Right lobe of liver (tissue), 6 donors: ENCODE results near the gene ACAP3. TPM values are rescaled to one million over a fixed set of nuclear protein-coding genes. Genes with fewer than 3 reads are reported as not detected.

Source experiments
- ATAC-seq, 4 donors: fragments of 200-7000 bp; cut with Tn5 transposase; one replicate each; pipeline ENCODE4 v1.9.1; 2020; ENCODE audit warnings: mild to moderate bottlenecking in 4 of 4, moderate library complexity in 4 of 4
- DNase-seq, 3 donors: peaks; one replicate each; pipeline ENCODE4 v3.0.0-alpha.2; 2020
- H3K27ac ChIP-seq, 3 donors: fragments of 200-600 bp; one replicate each; pipeline ENCODE4 v1.8.0; 2022
- H3K27me3 ChIP-seq, 2 donors: fragments of 200-600 bp; one replicate each; pipeline ENCODE4 v1.8.0; 2022
- H3K36me3 ChIP-seq, 4 donors: fragments of 200-600 bp; sonication (generic) in 1 of 4; one replicate each; pipeline versions ENCODE4 v1.5.1 to v1.8.0; 2017 to 2022; ENCODE audit warnings: control low read depth in 1 of 4
- H3K4me1 ChIP-seq, 4 donors: fragments of 200-600 bp; sonication (generic) in 1 of 4; one replicate each; pipeline versions ENCODE4 v1.5.1 to v1.8.0; 2017 to 2022; ENCODE audit warnings: control low read depth in 1 of 4
- H3K4me3 ChIP-seq, 3 donors: fragments of 200-600 bp; one replicate each; pipeline ENCODE4 v1.8.0; 2022
- H3K9me3 ChIP-seq, 4 donors: fragments of 200-600 bp; sonication (generic) in 1 of 4; one replicate each; pipeline versions ENCODE4 v1.5.1 to v1.8.0; 2017 to 2022; ENCODE audit warnings: control low read depth in 1 of 4
- CTCF ChIP-seq, 4 donors: fragments of 200-600 bp in 3 of 4; fragments of 450-650 bp in 1 of 4; IDR thresholded peaks; one replicate each; pipeline versions ENCODE4 v1.5.1 to v1.8.0; 2016 to 2022; ENCODE audit warnings: antibody characterized with exemption in 4 of 4, mild to moderate bottlenecking in 2 of 4
- POLR2A ChIP-seq: fragments of 450-650 bp; IDR thresholded peaks from one replicate; pipeline ENCODE4 v1.6.1; 2017; ENCODE audit warnings: antibody characterized with exemption, mild to moderate bottlenecking
- WGBS: methylation state at CpG from one replicate; pipeline ENCODE4 v1.1.6; 2018; ENCODE audit warnings: low coverage, low lambda C conversion rate; ENCODE audit not compliant: insufficient coverage; ENCODE audit errors: missing lambda C conversion rate; 5-methylcytosine and 5-hydroxymethylcytosine counted together
- intact Hi-C, 2 donors: fragments of 100-400 bp; cut with DNase I; formaldehyde crosslinking; loops; one replicate each; pipeline versions ENCODE4 v1.11.2 to v1.14.1; 2022
- total RNA-seq, 6 experiments: library from RNA; depleted of rRNA in 2 of 6; stranded (reverse); fragments of >200 nt in 2 of 6; fragmentation: NEBNext Ultra II Directional in 3 of 6; extraction: Animal tissue kit (Norgen Biotek cat#: 25700) in 3 of 6; gene quantifications; one replicate each; pipeline versions ENCODE4 v1.1.0 to v1.2.4, GENCODE V29; 2016 to 2023
- donor health status: DM: no; HTN: yes; CAD: no.
- donor health status: DM: no; HTN: no; CAD: no.
- donor health status: DM: no; HTN: no; CAD: no.
- donor health status: DM: no; HTN: yes; CAD: no.
- donor health status: DM: no; HTN: yes; CAD: no.

The ACAP3 gene
- total RNA-seq, 6 experiments from 2014 or later = 20.1 to 28.0 (median 22.0) TPM

- peaks cover 0 to 18% (median 3%) of the 10 kb centered on the region in 4 donors for H3K4me1 ChIP-seq
- H3K36me3 ChIP-seq = peaks cover 0 to 44% (median 10%) of the 10 kb centered on the region in 4 donors
- H3K9me3 ChIP-seq = no peaks in the 10 kb centered on the region
- 96% methylated on average over 4 of the region's 37 CpGs for WGBS
- intact Hi-C loops = no loop called here
- no peak overlapping the region for H3K27ac ChIP-seq
- no peak for DNase-seq
- no peak for TF ChIP-seq CTCF (IDR thresholded peaks at IDR 0.05)
- no peak for TF ChIP-seq POLR2A
- no peak for ATAC-seq
- H3K27me3 ChIP-seq = no peaks in the 10 kb centered on the region
- H3K4me3 ChIP-seq = no peak overlapping the region
Measured at GRCh38 chr1:1313500-1314236, 5.9 kb upstream of the ACAP3 start.

GRCh38 chr1:1312450-1313314 is 5.0 kb upstream of the ACAP3 start:
- H3K4me3 ChIP-seq = no peak overlapping the region
- no peak for ATAC-seq
- no peak for DNase-seq
- peaks cover 0 to 44% (median 10%) of the 10 kb centered on the region in 4 donors for H3K36me3 ChIP-seq
- H3K9me3 ChIP-seq = no peaks in the 10 kb centered on the region
- peaks cover 0 to 9% (median 3%) of the 10 kb centered on the region in 4 donors for H3K4me1 ChIP-seq
- TF ChIP-seq POLR2A = no peak
- TF ChIP-seq CTCF (IDR thresholded peaks at IDR 0.05) = no peak
- no peaks in the 10 kb centered on the region for H3K27me3 ChIP-seq
- intact Hi-C loops = no loop called here
- 82% methylated on average over 5 of the region's 49 CpGs for WGBS
- no peak overlapping the region for H3K27ac ChIP-seq

- peaks cover 0 to 44% (median 10%) of the 10 kb centered on the region in 4 donors for H3K36me3 ChIP-seq
- no peak overlapping the region for H3K27ac ChIP-seq
- TF ChIP-seq CTCF (IDR thresholded peaks at IDR 0.05) (no peak), POLR2A (no peak)
- H3K4me1 ChIP-seq = peaks cover 0 to 18% (median 7%) of the 10 kb centered on the region in 4 donors
- H3K9me3 ChIP-seq = no peaks in the 10 kb centered on the region
- 92% methylated on average over 6 of the region's 22 CpGs for WGBS
- intact Hi-C loops = no loop called here
- ATAC-seq (no peak), DNase-seq (no peak)
- H3K27me3 ChIP-seq = no peaks in the 10 kb centered on the region
- H3K4me3 ChIP-seq = no peak overlapping the region
Measured at GRCh38 chr1:1311107-1312104, 3.7 kb upstream of the ACAP3 start.

GRCh38 chr1:1310476-1311053 is 2.8 kb upstream of the ACAP3 start:
- intact Hi-C loops = no loop called here
- TF ChIP-seq CTCF (IDR thresholded peaks at IDR 0.05) = no peak
- TF ChIP-seq POLR2A = no peak

More at GRCh38 chr1:1310476-1311053, 2.8 kb upstream of the ACAP3 start:
- Histone ChIP-seq H3K4me1 (peaks cover 0 to 26% (median 14%) of the 10 kb centered on the region in 4 donors), H3K27me3 (no peaks in the 10 kb centered on the region), H3K27ac (no peak overlapping the region), H3K9me3 (no peaks in the 10 kb centered on the region), H3K36me3 (peaks cover 0 to 44% (median 10%) of the 10 kb centered on the region in 4 donors), H3K4me3 (no peak overlapping the region)
- WGBS = 40% methylated on average over 2 of the region's 21 CpGs
- no peak for DNase-seq
- ATAC-seq = no peak
